HEK293T (cell line): ENCODE measurements around the gene TNIK.

Experiments used
- CTBP1 ChIP-seq: fragments of 450-650 bp; IDR thresholded peaks from 2 replicates; pipeline ENCODE4 v1.6.1; 2016; ENCODE audit warnings: borderline replicate concordance
- FOXA1 ChIP-seq: fragments of 450-650 bp; IDR thresholded peaks from 2 replicates; pipeline ENCODE4 v1.6.1; 2016; ENCODE audit warnings: mild to moderate bottlenecking
- FOXM1 ChIP-seq: fragments of 450-650 bp; IDR thresholded peaks from 2 replicates; pipeline ENCODE4 v1.6.1; 2017; ENCODE audit warnings: mild to moderate bottlenecking, borderline replicate concordance
- NFRKB ChIP-seq: fragments of 450-650 bp; IDR thresholded peaks from 2 replicates; pipeline ENCODE4 v1.6.1; 2016; ENCODE audit warnings: mild to moderate bottlenecking, moderate library complexity

DNA sequence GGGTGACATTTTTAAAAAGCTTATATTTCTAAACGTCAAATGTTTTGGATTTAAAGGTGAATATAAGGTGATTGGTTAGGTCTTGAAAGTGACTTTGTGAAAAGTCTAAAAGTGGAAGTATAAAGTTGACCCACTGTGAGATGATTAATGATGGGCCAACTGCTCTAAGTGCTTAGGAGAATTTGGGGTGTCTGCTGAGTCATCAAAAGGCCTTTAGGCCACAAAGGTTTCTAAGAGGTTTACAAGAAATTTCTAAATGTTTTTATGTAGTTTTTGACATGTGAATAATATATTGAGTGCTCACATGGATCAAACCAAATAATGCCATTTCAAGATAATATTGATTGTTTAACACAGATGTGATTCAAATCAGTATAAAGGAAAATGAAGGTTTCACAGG lies 394.5 kb downstream of the TNIK start:
- TF ChIP-seq FOXA1 (no peak), NFRKB (no peak), FOXM1 (no peak), CTBP1 (no peak)
